ENCODE measurements around the gene BRSK1.
A peak's percentile ranks its signal among the peaks of the same experiment; 100 is the strongest.

The BRSK1 gene

DNA sequence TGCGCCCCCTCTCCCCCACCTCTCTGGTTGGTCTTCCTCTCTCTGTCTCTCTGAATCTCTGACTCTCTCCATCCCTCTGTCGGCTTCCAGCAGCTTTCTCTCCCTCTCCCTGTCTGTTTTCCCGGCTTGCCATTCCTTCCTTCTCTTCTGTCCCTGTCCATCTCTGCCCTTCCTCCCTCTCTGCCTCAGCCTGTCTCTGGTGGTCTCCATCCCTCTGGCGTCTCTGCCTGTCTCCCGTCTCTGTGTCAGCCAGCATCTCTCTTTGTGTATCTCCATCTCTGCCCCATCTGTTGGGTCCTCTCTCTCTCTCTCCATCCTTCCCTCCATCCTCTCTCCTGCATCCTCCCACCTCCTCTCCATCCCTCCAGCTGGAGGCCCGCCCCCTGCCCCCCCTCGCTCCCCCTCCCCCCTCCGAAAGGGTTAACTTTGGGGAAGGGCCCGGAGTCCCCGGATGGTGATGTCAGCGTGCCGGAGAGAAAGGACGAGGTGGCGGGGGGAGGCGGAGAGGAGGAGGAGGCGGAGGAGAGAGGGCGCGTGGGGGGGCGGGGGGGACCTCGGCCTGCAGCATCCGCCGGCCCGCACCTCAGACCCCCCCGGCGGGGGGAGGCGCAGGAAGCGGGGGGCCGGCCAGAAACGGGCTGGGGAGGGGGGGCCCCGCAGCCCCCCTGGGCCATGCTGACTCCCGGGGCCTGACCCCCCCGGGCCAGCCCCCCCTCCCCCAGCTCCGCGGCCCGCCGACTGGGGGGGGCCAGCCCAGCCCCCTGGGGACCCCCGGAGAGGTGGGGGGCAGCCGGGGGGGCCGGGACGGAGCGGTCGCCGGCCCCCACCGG lies at the start of gene BRSK1:
BRSK1 (plus strand) TSS at position 450 of the 830 bp plus-strand sequence. CDS start 446 bp downstream, outside the sequence.
- DNase-seq, result peak; percentile 51

DNA sequence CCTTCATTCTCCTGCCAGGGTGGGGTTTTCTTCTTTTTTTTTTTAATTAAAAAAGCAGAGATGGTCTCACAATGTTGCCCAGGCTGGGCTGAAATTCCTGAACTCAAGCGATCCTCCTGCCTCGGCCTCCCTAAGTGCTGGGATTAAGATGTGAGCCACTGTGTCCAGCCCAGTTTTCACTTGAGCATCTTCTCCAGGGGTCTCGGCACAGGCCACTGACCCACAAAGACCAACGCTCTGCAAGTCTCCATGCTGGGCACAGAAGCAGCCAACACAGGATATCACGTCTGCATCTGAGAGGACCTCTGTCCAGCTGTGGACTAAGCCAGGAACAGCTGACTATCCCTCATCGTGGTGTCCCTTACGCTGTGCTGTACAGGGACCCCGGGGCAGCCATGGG lies 45.8 kb upstream of the BRSK1 start:
- no peak for DNase-seq

DNA sequence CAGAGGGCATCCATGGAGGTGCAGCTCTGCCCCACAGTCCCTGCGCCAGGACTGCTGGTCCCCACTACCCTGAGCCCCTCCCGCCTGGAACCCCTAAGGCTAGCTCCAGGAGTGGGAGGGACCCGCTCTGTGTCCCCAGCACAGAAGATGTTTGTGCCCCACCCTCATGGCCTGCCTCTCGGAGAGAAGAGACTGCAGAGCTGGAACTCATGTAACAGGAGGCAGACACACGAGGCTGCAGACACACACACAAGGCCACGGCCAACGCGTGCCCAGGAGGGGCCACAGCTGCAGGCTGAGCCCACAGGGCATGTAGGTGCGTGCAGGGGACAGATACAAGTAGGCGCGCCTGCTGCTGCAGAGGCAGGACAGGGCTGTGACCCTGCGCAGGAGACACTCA lies 44.8 kb upstream of the BRSK1 start:
- no peak for DNase-seq

DNA sequence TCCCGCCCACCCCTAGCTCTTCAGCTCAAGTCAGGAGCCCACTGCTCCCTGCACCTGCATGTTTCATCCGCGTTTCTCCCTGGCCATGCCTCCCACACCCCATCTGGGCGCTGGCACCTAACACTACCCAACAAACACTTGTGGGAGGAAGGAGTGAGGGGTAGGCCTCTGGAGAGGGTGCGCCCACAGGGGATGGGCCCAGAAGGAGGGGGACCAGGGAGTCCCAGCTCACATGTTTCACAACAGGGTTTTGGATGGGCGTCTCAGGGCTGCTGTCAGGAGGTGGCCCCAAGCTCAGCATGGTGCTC lies 43.1 kb upstream of the BRSK1 start:
- DNase-seq, result no peak

DNA sequence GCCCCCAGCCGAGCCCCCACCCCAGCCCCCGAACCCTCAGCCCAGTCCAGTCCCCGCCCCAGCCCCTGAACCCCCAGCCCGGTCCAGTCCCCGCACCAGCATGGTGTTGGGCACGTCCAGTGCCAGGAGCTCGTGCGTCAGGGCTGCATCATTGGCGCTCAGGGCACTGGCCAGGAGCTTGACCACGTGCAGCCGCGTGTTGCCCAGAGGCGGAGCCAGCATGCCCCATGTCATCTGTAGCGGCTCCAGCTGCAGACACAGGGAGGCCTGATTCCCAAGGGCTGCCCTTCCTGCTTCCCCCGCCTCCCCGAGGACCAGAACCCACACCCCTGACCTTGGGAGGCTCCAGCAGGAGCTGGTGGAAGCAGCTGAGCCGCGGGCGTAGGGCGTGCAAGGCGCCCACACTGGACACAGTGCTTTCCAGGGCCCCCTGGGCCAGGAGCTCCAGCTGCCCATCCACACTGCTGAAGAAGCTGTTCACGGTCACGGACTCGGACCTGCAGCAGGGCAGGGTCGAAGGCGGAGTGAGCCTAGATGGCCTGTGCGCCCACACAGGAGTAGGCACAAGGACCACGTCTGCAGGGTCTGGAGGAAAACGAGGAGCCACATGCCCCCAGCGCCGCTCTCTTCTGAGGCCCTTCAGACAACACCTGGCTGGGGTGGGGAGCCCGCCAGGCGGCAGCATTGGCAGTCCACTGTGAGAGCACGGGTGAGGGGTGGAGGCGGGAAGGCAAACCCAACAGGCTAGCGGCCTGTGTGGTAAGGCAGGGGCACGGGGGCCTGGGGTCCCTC lies 42.5 kb upstream of the BRSK1 start:
- no peak for DNase-seq

DNA sequence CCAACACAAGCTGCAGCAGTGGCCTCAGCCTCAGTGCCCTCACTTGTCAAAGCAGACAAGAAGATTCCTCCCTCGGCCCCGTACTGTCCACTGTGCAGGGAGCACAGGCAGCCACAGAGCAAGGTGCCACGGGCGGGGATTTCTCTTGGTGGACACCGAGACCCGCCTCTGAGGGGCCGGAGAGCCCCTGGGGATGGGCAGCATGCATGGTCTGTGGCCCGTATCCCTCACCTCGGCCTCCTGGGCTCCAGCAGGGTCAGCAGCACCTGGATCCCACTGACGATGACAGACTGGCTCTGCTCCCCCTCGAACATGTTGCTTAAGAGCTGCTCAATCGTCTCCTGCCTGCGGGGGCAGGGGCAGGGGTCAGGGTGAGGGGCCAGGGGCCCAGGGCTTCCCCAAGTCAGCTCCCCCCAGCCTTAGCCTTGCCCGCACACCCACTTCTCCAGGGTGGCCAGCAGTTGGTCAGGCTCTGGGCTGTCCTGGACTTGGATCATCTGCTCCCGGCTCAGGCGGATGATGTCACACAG lies 41.8 kb upstream of the BRSK1 start:
- DNase-seq, result no peak

DNA sequence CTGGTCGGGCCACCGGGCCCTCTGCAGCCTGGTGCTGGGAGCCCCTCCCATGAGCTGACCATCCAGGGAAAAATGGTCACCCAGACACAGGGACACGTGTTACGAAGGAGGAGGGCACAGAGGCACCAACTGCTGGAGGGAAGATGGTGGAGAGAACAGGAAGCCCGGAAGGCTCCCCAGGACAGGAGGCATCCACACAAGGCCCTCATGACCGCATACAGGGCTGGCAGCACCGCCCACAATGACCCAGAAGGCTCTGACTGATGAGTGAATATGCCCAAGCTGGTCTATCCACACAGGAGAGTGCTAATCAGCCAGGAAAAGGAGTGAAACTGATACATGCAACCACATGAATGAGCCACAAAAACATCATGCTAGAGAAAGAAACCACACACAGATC lies 41.3 kb upstream of the BRSK1 start:
- no peak for DNase-seq

DNA sequence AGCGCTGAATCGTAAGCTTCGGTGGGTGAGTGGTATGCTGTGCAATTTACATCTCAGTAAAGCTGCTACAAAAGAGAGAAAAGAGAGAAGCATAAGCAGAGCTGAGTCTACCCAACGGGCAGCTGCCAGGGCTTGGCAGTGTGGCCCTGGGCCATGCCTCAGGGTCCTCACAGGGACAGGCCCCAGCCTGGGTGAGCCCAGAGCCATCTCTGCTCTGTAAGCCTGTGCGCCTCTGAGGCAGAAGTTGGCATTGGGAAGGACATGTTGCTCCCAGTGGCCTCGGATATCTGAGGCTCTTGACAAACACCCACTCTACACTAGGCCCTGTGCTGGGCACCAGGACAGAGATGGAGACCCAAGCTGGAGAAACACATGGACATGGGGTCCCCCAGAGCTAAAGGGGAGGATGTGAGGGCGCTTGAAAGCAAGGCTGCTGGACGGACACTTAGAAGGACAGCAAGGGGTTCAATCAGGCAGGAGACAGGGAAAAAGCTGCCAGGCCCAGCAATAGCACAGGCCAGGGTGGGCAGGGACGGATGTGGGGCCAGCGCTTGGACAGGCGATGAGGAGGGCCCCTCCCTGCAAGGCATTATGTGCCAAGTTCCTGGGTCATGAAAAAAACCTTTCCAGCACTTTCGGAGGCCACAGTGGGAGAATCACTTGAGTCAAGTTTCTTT lies 39.7 kb upstream of the BRSK1 start:
- no peak for DNase-seq

DNA sequence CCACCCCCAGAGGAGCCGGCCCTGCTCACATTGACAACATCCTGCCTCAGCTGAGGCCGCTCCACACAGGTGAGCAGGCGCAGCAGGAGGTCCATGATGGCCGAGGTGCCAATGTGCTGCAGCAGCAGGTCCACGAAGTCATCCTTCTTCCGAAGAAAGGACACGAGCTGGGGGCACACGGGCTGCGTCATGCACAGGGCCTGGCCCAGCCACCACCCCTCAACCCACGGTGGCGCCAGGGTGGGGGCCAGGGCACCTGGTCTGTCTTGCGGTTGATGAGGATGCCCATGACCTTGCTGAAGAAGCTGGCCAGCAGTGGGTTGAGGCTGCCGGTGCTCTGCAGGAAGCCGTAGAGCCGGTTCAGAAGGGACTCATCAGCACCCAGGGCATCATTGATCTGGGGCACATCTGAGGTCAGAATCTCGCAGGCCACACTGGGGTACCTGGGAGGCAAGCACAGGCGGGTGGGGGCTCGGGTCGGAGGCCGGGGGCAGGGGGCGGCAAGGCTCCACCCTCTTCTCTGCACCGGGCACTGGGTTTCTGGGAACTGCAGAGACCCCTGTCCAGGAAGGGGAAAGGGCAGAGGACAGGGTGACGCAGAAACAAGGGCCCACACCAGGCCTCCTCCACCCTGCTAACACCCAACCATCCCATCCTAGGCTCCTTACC lies 38.4 kb upstream of the BRSK1 start:
- no peak for DNase-seq

DNA sequence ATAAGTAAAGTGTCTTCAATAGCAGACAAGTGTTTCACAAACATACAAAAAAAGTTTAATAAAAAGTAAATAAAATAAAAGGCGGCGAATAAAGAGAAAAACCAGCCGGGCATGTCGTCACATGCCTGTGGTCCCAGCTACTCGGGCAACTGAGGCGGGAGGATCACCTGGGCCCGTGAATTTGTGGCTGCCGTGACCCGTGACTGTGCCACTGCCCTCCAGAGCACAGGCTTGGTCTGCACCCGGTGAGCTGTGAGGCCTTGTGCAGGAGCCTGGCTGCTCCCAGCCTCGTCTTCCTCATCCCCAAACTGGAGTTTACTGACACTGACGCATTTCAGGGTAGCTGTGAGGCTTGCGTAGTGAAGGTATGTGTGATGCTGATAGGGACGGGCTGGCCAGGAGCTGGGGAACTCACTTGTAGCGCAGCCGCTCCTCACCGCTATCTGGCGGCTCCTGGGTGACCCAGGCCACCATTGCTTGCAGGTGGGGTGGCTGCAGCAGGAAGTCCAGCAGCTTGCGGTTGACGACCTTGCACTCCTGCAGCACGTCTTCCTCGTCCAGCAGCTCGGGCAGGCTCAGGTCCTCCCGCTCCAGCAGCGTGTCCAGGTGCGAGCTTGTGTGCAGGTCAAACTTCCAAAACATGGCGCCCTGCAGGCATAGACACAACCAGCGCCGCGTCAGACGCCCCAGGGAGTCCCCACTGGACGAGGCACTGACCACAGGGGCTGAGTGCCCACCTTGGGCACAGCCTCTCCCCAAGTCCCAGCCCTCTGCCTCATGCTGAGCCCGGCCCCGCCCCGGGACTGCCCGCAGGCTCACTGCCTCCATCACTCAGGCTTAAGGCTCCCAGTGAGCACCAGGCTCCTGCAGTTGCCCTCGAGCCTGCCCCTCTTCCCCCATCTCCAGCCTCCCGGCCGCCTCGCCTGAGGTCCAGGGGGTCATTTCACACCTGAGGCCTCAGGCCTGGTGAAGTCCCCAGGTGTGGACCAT lies 37.0 kb upstream of the BRSK1 start:
- DNase-seq, result no peak

DNA sequence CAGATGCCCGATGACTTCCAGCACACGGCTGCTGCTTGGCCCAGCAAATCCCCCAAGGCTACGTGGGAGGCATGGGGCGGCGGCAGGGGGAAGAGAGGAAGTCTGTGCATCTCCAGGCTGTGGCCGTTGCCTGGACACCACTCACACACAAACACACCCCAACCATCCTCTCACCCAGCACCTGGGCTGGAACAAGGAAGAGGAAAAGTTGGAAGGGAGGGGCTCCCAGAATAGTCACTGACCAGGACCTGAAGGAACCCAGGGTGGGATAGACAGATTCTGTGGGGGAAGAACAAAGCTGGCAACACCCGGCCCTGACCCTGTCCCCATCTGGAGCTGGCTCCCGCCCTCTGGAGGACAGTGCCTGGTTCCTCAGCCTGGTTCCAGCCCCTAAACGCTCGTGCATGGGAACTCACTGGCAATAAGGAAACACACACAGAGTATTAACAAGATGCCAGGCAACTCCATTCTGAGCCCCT lies 36.1 kb upstream of the BRSK1 start:
- DNase-seq, result no peak

DNA sequence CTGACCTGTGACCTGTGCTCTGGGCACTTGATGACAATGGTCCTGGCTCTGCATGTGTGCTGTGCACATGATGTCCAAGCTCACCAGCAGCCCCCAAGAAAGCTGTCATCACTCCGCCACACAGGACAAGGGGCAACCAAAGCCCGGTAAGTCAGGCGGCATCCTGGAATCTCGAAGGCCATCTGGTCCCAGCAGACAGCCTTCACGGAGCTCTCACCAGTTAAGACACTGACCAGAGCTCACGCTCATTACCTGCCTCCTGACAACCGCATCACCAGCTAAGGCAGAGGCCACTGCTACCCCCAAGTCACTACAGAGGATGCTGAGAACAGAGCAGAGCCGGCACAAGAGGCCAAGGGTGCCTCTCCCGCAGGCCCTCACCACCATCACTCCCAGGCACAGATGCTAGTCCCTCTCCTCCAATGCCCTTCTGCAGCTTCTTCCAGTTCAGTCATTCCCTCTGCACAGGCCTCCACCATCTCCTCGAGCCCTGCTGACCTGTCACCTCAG lies 35.6 kb upstream of the BRSK1 start:
- DNase-seq, result no peak

DNA sequence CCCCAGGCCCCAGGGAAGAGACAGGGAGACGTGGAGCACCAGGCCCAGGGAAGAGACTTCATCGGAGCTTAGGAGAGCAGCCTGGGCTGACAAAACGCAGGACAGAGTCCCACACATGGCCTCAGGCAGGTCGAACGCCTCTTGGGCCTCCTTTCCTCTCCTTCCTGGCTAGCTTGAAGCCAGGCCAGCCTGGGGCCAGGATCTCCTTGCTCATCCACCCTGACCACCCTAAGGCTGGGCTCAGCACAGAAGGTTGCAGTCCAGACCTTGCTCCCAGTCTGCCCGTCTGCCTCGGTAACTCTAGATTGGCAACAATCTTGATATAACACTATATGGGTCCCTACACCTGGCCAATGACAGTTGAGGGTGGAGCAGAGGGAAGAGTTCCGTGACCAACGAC lies 35.1 kb upstream of the BRSK1 start:
- DNase-seq, result no peak

DNA sequence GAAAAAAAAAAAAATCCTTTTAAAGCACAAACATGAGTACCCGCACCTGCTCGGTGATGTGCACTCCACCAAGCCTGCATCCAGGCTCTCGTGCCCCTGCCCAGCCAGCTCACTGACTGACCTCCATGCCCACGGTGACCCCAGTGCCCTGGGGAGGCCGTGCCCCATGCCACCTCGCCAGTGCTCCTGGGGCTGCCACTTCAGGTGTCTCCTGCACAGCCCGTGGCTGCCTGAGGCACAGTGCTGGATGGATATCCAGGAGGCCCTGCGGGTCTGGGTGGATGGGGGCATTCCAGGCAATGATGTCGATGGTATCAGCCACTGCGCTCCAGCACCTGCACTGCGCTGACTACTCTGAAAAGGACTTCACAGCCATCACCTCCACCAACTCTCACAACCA lies 34.0 kb upstream of the BRSK1 start:
- DNase-seq, result no peak

DNA sequence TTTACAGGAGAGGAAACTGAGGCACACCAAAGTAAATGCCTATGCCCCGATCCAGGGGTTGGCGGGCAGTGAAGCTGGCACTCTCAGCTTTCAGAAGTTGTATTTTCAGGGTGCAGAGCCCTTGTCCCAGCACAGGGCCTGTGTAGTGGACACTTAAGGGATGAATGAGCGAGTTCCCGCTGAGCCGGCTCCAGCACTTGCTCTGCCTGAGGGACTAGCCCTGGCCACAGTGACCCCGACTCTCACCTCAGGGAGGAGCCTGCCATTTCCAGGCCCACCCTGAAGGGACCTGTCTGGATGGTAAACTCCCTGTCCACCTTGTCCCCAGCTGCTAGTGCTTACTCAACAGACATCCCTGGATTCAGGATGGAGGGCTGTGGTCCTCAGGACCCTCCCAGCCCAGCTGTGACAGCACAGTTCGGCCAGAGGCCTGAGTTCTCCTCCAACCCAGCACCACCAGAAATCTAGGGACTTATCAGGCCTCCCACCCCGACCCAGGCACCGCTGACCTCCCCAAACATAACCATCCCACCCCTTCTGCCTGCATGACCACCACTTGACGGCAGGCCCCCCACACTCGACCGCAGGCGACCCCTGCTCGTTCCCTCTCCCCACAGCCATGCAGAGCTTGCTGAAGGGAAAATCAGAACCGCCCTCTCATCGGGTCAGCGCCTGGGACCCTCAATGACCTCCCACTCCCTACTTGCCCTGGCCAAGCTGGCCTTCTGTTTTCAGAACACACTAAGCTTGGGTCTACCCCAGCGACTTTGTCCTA lies 33.3 kb upstream of the BRSK1 start:
- no peak for DNase-seq

DNA sequence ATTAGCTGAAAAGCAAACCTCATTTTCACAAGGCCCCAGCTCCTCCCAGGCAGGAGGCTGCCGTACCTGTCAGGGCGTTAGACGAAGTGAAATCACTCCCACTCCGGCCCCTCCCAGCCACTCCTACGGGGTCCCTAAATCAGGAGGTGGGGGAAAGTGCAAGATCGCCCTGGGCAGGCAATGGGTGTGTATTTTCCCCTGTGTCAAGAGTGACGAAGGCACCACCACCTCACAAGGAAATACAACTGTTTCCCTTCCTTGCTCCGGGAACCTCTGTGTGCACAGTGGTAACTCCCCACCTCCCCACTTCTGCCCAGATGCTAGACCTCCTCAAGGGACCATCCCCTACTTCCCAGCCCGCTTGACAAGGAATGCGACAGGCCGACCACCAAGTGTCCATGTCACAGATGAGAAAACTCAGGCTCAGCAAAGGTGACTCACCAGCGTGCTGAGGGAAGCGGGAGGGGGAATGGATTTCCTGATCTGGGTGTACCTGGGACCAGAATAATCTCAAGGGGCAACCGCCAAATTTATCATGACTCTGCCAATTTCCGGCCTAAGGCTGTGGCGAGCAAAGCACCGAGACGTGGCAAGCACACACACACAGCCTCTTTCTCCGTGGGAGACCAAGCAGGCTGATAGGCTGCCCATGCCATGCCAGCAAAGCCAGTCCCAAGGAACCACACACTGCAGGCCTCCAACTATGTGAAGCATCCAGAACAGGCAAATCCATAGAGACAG lies 32.3 kb upstream of the BRSK1 start:
- no peak for DNase-seq

DNA sequence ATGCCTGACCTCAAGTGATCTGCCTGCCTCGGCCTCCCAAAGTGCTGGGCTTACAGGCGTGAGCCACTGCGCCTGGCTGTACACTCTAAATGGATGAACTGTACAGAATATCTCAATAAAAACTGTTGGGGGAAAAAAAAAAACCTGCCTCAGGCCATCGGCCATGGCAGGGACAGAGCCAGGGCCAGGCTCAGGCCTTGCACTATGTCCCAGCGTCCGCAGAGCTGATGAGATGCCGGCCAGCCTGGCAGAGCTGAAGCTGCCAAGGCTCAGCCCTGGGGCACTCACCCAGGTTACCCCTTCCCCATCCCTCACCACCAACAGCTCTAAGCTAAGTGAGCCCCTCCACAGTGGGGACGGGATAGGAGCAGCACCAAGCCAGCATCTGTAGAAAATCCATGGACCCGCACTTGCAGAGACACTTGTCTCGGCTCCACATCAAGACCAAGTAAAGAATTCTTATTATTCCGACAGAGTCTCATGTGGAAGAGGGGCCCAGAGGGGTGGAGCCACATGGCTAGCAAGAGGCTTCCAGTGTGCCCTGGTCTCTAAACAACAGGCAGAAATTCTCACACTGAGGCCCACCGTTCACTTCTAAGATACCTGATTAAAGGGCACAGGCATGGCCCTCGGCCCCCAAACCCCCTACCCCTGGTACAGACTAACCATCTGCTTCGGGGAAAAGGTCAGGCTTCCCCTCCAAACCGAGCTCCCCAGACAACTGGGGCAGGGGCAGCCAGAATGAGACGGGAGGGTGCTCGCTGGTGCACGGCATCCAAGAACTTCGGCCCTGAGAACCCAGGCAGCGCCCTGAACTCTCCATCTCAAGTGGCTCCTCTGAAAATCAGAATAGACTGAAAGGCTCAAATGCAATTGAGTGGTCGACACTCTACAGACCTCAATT lies 30.8 kb upstream of the BRSK1 start:
- DNase-seq, result no peak

DNA sequence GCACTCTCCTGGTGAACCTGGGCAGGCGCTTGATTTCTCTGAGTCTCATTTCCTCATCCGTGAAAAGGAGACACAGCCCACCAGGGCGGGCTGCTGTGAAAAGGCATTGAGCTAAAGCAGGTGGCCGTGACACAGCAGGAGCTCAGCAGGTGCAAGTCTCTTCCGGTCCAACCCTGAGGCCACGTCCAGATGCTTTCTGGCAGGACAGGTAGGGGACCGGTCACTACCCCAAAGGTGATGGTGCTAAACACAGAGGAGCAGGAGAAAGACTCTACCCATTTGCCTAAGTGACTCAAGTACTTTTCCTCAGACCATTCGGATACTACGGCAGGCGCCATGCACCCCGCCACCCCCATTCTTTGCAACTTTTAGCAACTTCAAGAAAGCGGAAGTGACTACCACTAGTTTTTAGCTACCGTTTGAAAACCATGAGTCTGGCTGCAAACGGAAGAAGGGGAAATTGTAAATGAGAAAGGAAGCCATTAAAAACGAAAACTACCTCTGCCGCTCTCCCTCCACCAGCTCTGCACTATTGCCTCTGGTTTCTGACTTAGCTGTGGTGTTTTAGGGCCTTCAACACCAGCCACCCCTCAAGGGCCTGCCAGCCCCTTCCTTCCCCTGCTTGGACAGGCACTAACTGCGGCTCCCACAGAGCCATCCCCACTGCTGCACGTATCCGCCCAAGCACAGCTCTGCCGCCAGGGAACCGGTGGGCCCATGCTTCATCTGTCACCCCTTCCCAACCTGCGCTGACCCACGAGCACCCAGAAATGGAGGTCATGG lies 29.8 kb upstream of the BRSK1 start:
- peak; percentile 17 for DNase-seq

All from NCI-H1092 (cell line).